Erythroblast (primary cell): ENCODE results near the gene YDJC.
"Not testable (repeated sequence)": the region's sequence is repeated elsewhere in the genome, so short reads cannot be mapped to it uniquely, and the experiment has no call there.

Source experiments
- DNase-seq, 2 experiments: peaks; one replicate each; lab custom pipeline; 2025; lab: John Stamatoyannopoulos, UW
- GATA1 ChIP-seq: IDR thresholded peaks from 2 replicates; pipeline ENCODE4 v1.6.1; 2011; ENCODE audit warnings: low read depth, mild to moderate bottlenecking, control low read depth, low read length, moderate library complexity
- POLR2A ChIP-seq: IDR thresholded peaks from 2 replicates; pipeline ENCODE4 v1.6.1; 2011; ENCODE audit warnings: mild to moderate bottlenecking, low read length

The YDJC gene

DNA sequence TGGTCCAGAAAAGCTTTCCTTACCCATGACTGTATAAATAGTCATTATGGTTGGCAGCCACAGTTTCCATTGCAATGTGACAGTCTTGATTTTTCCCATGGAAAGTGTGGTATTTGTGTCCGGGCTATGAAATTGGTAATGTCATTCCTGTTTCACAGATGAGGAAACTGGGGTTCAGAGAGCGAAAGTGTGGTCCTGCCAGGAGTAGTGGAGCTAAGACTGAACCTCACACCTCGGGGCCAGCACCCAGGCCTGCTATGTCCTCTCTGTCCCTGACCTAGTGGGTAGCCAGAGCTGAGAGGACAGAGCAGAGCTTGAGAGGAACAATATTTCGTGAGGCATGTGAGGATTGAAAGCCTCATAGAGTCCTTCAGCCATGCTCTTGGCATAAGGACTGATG is 1.2 kb upstream of the YDJC start:
- TF ChIP-seq GATA1: no peak
- no peak for TF ChIP-seq POLR2A
- no peak for DNase-seq

DNA sequence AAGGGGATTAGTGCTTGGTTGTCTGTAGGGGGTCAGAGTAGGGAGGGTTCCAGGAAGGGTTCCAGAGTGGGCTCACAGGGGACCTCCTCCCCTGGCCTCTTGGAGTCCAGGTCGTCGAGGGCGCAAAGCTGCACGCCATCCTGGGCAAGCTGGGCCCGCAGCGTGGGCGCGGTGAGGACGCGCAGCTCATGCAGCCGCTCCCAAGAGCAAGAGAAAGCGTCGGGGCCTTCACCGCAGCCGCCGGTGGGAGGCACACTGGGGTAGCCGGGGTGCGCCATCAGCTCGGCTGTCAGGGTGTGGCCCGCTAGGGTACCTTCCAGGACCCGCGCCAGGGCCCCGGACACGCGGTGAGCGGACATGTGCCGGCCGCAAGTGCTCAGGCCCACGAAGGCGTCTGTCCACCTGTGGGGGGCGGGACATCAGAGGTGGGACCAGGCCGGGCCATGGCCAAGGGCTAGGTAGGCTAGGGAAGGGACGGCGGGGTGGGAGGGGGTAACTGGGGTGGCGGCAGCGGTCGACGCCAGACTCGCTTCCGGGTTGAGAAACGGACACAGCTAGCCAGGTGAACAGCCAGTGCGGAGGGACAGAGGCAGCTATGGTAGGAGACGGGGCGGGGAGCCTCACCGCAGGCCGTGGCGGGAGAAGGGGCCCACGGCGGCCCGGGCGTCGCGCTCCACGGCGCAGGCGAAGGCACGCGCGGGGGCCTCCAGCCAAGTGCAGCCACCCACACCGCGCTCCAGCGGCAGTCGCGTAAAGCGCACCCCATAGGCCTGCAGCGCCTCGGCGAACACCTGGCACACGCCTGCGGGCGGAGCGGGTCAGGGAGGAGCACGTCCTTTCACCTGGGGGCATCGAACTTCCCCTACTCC is 1.2 kb downstream of the YDJC start:
- no peak for DNase-seq
- TF ChIP-seq GATA1 (no peak), POLR2A (no peak)

DNA sequence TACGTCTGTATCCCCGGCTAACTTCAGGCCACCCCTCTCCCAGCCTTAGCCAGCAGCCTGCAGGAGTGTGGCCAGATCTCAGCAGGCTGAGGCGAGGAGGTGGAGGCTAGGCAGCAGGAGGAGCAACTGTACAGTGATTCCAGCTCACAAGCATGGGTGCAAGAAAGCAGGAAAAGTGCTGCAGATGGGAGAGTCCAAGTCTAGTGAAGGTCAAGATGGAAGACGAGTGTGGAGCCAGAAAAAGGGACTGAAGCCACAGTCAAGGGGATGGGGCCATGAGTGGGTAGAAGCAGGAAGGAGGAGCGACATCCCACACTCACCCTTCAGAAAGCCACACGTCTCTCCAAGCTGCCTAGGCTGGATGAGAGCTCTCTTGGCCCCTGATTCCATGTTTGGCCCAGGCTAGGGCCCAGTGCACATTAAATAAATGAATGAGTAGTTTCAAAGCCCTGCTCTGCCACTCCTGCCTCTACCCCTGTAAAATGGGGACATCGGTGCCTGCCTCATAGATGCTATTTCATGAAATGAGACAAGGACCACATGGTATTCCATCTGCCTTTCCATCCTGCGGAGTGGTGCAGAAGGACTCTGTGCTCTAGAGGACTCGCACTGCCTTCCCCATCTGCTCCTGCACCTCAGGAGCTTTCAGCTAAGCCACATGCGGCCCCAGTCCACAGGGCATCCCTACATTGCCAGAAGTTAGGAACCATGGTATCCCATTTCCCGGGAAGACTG is 2.9 kb downstream of the YDJC start:
- no peak for DNase-seq
- no peak for TF ChIP-seq GATA1
- TF ChIP-seq POLR2A: peak; percentile 20

DNA sequence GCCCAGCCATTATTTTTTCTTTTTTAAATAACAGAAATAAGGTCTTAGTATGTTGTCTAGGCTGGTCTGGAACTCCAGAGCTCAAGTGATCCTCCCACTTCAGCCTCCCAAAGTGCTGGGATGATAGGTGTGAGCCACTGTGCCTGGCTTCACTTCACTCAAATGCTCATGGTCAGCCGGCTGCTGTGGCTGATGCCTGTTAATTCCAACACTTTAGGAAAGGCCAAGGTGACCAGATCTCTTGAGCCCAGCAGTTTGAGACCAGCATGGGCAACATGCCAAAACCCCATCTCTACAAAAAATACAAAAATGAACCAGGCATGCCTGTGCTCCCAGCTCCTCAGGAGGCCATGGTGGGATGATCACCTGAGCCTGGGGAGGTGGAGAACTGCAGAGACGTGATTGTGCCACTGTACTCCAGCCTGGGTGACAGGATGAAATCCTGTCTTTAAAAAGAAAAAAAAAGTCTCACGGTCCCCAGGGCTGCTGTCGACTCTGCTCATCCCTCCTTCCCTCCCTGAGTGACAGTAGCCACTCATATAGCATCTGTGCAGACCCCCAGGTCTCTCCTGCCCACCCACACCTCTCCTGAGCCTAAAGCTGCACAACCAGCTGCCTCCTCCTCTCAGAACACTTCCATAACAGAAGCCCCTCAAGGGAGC is 3.6 kb downstream of the YDJC start:
- no peak for TF ChIP-seq GATA1
- no peak for TF ChIP-seq POLR2A
- no peak for DNase-seq

DNA sequence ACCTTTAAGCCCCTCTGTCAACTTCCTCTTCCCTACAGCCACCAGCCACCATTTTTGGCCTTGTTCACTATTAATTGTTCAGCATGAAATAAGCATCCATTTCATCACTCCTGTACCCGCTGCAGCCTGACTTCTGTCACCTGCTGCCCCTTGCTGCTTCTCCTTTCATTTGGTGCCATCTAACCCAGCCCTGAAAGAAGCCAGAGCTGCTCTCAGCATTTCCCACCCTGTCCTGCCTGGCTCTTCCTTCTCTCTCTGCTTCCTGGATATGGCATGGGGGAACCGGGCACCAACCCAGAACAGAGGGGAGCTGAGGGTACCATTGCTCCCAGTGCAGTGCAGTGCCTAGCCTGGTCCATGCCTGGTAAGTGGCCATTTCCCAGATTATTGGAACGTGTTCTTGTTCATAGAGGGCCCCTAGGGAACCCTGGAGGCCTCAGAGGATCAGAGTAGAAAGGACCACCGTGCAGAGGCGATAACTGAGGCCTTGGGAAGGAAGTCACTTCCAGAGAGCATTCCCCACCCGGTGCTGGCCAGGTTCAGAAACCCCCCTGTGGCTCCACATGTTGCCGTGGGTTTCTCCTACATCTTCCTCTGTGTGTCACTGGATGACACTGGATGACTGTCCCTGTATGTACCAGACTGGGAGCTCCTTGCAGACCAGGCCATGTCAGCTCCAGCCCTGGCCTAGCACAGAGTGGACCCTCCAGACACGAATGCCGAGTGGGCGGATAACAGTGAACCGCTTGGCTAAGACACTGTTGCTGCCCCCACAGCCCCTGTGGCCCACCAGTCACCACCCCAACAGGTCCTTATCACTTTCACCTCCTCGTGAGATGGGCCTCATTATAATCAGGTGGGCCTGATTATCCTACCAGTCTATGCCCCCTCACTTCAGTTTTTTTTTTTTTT is 4.7 kb downstream of the YDJC start:
- no peak for DNase-seq
- TF ChIP-seq GATA1: no peak
- TF ChIP-seq POLR2A: no peak

DNA sequence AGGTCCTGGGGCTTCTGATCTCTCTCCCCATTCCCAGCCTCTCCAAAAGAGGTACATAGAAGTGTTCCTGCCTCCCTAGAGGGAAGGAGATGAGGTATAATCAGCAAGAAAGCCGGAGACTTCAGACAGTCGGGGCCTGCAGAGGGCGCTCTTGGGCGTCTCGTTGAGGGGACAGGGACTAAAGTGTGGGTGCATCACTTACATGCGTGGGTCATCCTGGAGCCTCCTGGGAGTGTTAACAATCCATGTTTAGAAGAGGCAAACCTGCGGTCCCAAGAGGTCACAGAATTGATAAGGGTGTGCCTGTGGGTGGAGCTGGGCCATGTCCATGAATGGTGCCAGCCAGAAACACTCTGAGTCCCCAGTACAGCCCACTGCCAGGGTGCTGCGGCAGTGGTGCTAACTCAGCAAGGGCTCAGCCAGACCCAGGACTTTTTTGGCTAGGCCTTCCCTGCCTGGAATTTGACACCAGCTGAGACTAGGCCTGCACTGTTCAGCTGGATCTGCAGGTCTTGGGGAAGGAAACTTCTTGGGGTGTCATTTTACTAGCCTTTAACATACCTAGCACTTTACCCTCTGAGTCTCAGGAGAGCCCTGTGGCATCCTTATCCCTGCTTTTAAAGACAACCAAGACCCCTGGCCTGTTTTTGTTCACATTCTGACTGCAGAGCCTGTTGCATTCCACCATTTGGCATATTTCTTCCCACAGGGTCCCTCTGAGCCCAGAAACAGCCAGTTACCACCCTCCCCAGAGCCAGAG is 5.5 kb downstream of the YDJC start:
- peak; percentile 45 to 64 for DNase-seq

DNA sequence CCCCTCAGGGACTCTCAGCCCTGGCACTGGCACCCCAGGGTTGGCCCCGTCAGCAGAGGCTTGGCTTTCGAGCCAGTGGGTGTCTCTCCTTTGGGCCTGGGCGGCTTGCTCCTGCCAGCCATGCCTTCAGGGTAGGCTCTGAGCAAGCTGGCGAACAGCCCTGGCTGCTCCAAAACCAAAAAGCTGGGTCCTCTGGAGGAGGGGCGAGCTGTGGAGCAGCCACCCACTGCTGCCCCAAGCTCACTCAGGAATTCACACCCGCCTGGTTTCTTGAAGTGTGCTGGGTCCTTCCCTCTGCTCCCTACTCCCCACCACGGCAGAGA is 6.2 kb downstream of the YDJC start:
- no peak for TF ChIP-seq POLR2A
- TF ChIP-seq GATA1: no peak
- no peak for DNase-seq

More for the DNA sequence above, 5.5 kb downstream of the YDJC start:
- TF ChIP-seq POLR2A: no peak
- TF ChIP-seq GATA1: no peak

DNA sequence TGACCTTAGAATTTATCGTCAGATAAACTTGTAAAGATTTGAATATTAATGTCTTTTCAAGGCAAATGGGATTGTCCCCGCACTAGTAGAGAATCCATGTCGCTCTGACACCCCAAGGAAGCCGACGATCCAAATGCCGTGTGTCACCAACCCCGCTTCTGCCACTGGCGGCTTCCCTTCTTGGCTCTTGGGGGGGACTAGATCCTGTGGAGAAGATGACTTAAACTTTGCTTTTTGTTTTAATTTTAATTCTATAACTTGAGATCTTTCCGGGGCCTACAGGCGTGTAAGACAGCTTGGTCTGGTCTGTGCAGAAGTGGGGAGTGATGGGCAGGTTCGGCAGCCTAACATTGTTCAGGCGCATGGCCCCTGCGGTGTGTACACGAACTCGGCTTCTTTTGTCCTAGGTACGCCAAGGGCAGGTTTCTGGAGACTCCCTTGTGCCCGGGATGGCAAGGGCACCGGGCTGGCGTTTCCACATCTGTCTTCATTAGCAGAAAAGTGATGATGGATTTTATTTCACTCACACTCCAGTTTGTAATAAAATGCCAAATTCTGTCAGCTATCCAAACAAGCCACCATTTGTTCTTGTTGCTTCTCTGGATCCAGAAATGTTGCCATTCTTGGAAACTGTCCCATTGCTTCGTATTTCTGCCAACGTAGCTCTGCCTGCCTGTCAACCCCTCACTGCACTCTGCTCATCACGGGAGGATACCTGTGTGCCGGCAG is 6.7 kb downstream of the YDJC start:
- DNase-seq: no peak
- TF ChIP-seq GATA1: no peak
- TF ChIP-seq POLR2A: no peak

DNA sequence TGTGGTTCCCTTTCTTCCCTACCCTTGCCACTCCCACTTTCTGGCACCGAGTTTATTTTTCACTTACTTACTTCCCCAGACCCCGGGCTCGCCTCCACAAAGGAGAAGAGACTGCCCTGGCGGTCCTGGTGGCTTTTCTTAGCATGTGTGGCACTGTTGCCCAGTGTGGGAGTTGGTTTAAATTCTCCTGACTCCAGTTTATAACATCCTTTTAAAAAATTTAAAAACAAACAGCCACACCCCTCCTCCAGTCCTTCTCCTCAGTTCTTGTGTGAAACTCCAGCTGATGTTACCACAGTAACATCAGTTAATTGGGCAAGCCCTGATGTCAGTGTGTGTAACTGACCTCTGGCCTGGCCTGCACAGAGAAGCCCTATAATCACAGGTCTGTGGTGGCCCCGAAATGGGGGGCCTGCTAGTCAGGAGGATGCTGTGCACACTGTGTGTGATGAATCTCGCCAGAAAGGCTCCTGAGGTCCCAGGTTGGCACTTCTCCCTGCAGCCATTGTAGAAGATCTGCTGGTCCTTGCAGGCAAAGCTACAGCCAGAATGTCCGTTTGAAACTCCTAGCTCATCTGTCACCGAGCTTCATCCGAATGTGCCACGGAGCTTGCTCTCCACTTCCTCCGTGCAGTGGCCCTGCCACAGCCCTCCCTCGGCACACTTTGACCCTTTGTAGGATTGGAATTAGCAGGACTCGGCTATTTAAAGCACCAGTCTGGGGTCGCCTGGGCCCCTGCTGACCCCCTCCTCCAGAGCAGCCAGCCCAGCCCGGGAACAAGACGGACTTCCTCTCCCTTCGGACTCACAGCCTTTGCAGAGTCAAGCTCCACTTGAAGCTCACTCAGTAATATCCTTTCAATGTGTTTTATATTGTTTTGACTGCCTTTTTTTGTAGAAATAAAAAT is 7.6 kb downstream of the YDJC start:
- TF ChIP-seq POLR2A: no peak
- no peak for TF ChIP-seq GATA1
- DNase-seq: no peak

DNA sequence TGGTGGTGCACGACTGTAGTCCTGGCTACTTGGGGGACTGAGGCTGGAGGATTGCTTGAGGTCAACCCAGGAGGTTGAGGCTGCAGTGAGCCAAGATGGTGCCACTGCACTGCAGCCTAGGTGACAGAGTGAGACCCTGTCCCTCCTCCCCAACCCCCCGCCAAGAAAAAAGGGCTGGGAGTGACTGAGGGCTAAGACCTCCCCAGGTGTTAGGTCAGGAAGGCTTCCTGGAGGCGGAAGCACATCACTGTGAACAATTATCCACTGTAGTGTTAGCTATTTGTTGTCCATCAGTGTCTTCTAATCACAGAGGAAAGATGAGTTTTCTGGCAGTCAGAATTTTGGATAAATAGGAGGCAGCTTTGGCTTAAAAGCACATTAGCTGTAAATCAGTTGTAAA is 8.8 kb downstream of the YDJC start:
- no peak for TF ChIP-seq POLR2A
- no peak for TF ChIP-seq GATA1
- no peak for DNase-seq

DNA sequence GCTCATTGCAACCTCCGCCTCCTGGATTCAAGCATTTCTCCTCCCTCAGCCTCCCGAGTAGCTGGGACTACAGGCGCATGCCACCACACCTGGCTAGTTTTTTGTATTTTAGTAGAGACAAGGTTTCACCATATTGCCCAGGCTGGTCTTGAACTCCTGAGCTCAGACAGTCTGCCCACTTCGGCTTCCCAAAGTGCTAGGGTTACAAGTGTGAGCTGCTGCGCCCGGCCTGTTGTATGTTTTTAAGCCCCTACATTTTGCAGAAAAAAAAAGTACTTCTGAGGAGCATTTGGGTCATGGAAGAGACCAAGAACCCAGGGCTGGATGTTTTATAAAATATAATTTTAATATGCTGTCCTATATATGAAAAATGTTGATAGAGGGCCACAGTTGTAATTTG is 12.5 kb downstream of the YDJC start:
- not testable (repeated sequence) for DNase-seq
